Stimulated activated CD8-positive, alpha-beta memory T cell treated with anti-CD3 and anti-CD28 coated beads, Interleukin-7, amount 100 ng/mL, for 4 hours (primary cell): ENCODE data around the gene MYO5B.
"Not testable (repeated sequence)": the region's sequence is repeated elsewhere in the genome, so short reads cannot be mapped to it uniquely, and the experiment has no call there.

Experiments
- DNase-seq, 2 donors: peaks; one replicate each; pipeline ENCODE4 v3.0.0-alpha.2; 2020; ENCODE audit warnings: low read depth in 2 of 2

Gene MYO5B

DNA sequence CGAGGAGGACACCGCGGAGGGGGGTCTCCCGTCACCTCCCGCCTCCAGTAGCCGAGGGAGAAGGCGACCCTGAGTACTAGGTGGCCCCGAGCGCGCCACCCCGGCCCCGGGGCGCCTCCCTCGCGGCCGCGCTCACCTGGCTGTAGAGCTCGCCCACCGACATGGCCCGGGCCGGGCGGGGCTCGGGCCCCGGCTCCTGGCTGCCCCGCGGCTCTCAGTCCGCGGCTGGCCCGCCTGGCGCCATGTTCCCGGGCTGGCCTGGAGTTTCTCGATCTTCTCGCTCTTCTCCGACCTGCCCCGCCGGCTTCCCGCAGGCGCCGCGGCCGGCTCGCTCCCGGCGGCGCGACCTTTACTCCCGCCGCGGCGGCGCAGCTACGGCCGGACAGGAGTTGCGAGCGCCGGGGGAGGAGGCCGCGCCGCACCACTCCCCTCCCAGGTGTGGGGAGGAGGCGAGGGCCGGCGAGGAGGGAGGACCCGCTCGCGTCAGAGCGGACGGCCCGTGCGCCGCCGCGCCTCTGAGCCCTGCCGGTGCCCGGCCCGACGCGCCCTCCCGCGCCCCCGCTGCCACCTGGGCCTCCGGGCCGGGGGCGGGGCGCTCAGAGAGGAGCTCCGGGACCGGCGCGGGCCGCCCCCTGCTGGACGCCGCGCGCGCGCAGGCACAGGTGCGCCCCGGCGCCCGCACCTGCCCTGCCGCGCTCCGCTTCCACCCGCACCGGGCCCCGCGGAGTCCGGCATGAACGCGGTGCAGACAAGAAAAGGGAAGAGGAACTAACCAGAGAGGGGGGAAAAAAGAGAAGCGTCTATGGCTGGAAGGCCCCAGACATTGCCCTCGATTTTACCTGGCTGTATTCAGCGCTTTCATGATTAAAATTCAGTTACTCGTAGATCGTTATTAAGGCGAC is at the start of gene MYO5B:
TSS of gene MYO5B (minus strand) at position 517 of the 902 bp plus-strand sequence. CDS start at position 163, 354 bp downstream.
- peak in 1 of 2 donors; percentile 34 for DNase-seq

DNA sequence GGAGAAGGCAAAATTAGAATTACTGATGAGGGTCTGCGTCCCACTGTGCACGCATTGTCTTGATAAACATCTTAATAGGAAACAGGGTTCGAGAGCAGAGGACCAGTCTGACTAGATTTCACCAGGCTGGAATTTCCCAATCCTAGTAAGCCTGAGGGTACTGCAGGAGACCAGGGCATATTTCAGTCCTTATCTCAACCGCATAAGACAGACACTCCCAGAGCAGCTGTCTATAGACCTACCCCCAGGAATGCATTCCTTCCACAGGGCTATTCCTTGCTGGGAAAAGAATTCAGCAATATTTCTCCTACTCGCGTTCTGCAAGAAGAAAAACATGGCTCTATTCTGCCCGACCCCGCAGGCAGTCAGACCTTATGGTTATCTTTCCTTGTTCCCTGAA is 46.8 kb upstream of the MYO5B start:
- DNase-seq, result not testable (repeated sequence)

DNA sequence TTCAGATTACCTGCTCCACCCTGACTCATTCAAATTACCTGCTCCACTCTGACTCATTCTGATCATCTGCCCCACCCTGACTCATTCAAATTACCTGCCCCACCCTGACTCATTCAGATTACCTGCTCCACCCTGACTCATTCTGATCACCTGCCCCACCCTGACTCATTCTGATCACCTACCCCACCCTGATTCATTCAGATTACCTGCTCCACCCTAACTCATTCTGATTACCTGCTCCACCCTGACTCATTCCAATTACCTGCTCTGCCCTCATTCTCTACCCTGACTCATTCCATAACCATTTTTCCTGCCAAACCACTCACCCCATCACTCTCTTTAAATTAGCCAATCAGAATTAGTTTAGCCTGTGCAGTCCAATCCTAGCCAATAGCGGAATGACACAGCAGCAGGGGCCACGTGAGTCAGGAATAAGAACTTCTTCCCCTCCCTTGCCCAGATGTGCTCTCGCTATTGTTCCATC is 45.2 kb upstream of the MYO5B start:
- DNase-seq, result no peak

DNA sequence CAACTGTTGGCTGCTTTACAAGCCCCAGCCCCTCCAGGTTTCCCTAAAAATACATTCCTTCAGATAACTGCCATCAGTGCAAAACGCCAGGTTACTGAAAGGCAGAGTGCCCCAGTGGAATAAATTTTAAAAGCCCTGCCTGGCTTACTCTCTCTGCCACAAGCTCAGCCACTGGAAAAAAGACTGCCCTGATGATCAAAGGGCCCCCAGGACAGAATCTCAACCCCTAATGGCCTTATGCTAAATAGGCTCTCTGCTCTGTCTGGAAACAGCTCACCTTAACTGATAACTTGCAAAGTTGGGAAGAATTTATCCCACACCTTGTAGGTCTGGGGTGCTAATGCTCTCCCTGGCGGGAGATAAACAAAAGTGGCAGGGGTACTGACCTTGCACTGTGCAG is 37.5 kb upstream of the MYO5B start:
- DNase-seq, result no peak

DNA sequence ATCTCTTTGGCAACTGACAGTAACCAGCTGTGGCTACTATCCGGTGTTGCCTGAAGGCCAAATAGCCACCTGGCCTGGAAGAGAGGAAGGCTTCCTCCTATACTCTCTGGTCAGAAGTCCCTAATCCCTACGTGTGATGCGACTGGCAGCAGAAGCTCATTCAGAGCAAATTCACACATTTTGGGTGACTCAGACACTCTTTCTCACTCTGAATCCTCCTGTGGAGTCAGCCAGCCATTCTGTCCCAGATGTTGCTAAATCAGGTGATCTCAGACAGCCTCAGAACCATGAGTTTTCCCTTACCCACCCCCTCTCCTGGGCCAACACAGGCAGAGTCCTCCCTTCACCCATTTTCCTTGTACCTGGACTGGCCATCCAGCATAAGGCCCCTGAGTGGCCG is 36.7 kb upstream of the MYO5B start:
- no peak for DNase-seq

DNA sequence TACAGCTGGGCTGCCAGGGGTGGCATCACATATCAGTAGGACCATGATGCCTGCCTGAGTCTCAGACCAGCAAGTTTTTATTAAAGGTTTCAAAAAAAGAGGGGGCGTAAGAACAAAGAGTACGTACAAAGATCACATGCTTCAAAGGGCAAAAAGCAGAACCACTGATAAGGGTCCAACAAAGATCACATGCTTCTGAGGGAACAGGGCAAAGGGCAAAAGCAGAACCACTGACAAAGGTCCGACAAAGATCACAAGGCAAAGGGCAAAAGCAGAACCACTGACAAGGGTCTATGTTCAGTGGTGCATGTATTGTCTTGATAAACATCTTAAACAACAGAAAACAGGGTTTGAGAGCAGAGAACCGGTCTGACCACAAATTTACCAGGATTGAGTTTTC is 25.3 kb upstream of the MYO5B start:
- not testable (repeated sequence) for DNase-seq

DNA sequence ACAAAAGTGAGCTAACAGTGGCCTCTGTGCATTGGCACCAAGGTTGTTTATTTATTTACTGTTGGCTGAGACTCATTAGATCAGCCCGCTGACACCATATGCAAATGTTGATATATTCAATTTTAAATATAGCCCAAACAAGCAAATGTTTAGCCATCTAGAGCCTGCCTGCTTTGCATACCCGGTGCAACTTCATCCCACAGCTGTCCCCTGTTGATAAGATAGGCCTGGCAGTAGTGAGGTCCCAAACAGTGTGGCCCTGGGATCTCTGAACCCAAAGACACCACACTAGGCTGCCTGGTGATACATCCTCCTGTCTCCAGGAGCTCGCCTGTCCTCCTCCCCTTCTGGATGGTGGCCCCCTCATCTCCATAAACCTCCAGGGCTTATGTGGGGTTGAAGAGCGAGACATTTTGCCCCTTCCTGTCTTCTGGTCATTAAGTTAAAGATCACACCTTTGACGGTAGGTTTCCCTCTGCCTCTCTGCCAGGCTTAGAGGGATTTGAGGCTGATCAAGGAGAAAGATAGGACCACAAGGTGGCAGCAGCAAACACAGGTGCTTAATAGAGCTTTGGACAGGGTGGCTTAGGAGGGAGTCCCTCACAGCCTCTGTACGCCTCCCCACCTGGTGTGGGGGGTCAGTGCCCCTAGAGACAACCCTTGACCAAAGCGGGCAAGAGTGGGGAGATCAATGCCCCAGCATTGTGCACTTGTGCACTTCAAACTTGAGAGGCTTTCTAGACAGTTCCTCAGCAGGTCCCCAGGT is 23.7 kb upstream of the MYO5B start:
- no peak for DNase-seq

DNA sequence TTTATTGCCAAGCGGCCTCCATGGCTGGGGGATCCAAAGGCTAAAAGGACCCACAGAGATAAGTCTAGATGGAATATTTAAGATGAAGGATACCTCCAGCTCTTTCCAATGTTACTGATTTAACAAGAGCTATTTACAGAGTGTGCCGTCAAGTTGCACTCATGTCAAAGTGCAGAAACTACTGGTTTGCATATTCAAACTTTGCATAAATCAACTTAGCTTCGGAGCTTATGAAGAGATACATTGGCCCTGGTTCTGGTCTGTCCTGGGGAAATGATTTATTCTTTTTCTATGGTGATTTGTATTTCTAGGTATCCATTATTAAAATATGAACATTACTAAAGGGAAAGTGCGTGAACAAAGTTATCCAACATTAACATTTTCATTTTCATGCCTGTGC is 14.4 kb upstream of the MYO5B start:
- DNase-seq, result no peak

DNA sequence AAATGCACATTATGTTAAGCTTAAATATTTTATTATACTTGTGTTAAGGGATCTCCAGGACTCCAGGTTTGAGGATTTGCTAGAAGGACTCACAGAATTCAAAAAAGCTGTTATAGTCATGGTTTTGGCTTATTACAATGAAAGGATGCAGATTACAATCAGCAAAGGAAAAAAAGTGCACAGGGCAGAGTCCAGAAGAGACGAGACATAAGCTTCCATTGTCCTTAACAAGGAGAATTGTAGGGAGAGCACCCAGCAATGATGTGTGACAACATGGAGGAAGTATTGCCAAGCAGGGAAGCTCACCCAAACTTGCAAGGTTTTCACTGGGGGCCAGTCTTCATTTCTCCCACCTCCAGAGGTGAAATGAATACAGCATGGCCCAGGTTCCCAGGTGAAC is 12.8 kb upstream of the MYO5B start:
- DNase-seq, result no peak

DNA sequence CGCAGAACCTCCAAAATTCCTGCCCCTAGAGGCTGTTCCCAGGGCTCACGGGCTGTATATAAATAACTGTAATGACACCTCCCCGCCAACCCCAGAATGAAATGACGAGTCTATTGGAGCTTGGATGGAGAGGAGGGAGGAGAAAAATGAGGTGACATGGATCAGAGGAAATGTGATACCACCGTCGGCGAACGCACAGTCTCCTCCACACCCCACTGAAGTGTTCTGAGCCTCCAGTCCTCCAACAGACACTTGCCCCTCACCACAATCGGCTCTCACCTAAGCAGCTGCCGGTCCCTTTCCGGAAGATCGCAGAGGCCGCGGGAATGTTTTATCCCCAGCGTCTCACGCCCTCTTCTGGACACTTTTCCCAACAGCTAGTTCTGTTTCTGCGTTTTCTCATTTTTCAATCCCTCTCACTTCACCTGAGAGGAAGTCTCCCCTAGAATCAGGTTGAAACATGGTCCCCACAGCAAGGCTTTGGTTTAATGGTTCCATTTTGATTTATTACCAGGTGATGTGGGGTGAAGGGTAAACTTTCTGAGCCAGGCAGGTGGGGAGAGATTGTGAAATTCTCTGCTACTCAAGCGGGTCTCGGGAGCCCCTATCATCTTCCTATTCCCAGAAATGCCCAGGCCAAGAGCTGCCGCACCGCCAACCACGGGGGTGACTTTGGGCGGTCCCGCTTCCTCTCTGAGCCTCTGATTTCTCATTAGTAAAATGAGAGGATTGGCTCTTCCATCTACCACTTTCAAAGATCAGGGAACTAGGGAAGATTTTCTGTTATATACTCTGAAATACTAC is 9.1 kb upstream of the MYO5B start:
- no peak for DNase-seq

DNA sequence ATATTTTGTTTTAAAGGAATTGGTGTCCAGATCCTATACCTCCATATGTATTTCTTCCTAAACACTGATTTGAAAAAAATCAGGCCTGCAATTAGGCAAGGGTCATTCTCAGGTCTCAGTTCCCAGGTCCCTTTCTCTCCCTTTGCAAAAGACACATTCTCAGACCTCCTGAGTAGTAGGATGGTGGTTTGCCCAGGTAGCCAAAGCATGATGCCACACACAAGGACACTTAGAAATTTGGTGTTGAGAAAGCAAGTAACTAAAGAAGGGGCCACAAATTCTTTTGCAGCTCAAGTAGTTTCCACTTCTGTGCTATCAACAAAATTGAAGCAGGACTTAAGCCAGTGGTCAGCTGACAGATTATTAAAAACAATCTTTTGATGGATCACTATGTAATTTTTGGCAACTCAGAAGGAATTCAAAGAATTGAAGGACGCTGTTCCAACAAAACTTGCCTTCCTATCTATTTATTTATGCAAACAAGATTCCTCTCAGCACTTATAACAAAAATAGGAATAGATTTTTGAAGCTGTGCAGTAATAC is 6.6 kb upstream of the MYO5B start:
- no peak for DNase-seq

DNA sequence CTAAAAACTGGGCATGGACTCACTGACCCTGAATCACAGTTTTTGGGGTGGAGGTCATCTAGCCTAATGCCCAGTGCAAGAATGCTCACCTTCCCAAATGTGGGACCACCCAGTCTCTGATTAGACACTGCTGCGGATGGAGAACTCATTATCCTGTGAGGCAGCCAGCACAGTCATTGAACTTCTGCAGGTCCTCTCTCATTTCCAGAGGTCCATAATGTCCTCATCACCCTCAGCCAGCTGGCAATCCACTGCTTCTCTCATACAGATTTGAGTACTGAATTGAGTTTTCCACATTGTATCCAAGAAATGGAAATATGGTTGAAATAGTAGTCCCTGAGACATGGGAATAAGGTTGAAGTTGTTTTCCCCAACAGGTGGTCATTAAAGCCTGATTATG is 5.0 kb upstream of the MYO5B start:
- no peak for DNase-seq

DNA sequence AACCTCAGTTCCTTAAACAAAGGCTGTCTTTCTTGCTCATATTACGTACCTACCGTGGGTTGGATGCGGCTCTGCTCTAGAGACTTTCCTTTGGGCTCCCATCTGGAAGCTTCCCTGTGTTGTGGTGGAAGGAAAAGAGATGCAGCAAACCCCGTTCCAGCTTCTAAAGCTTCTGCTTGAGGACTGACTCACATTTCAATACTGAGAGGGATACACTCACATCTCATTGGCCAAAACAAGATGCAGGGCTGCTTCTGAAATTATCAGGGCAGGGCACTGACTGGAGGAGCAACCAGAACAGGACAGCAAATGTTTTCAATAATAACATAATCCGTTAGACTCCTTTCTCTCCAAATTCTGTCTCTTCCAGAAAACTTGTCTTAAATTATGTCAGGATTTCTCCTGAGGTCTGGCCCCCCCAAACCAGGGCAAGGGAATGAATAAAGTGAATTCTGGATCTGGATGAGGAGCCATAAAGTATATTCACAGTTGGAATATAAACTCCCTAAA is 4.5 kb upstream of the MYO5B start:
- DNase-seq, result no peak

DNA sequence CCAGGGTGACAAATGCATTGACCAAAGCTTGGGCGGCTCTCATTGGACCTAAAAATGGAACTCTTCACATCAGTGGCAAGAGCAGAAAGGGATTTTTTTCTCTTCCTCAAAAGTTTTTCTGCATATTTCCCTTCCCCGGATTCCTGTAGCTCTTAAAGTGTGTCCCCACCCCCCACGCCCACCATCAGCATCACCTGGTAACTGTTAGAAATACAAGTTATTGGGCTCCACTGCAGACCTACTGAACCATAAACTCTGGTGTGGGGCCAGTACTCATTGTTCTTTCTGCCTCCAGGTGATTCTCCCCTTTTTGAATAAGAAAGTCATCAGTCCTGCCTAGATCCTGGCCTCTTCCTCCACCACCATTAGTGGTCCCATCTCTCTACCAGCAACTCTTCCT is 1.3 kb upstream of the MYO5B start:
- no peak for DNase-seq

DNA sequence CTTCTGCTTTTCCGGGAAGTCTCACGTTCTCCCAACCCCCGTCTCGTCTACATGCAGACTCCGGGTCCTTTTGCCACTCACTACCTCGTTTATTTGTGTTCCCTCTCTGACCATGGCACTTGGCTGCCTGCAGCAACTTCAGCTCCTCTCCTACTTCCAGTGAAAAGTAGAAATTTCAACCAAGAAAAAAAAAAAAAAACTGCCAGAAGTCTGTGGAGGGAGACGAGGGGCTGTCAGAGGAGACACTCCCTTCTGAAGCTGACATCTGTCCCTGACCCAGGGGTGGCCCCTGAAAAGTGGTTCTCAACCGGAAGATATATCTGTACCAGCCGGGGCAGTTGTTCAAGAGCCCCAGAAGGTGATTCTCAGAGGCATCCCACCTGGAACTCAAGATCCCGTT is 742 bp upstream of the MYO5B start:
- DNase-seq, result no peak

DNA sequence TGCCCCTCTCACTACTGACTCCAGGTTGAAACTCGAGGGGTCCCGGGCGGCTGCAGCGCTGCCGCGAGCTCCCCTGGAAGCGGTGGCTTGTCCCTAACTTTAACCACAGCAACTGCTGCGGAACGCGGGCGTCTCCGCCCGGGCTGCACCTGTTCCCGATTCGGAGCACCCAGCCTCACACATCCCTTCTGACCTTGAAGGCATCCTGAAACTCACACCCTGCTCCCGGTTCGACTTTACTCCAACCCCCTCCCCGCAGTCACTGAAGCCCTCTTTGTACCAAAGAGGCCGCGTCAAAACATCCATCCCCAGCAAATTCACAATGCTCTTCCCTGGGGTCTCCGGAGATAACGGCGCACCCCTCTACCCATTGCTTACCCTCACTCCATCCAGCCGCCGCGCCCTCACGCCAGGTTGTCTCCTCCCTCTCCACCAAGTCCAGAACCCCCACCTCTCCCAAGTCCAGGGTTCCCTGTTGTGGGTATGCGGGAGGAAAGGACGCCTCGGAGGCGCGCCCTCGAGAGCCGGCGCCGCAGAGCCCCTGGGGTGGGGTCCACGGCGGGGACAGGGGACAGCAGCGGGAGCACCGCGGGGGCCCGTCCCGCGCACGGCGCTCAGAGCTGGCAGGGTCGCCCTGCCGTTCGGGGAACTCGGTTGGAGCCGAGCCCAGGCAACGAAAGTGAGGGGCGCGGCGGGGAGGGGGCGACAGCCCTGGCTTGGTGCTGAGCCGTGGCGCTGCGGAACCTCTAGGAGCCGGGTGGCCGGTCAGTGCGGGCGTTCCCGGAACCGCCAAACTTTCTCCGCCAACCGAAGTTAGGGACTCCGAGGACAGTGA is 934 bp downstream of the MYO5B start:
- DNase-seq, result no peak

DNA sequence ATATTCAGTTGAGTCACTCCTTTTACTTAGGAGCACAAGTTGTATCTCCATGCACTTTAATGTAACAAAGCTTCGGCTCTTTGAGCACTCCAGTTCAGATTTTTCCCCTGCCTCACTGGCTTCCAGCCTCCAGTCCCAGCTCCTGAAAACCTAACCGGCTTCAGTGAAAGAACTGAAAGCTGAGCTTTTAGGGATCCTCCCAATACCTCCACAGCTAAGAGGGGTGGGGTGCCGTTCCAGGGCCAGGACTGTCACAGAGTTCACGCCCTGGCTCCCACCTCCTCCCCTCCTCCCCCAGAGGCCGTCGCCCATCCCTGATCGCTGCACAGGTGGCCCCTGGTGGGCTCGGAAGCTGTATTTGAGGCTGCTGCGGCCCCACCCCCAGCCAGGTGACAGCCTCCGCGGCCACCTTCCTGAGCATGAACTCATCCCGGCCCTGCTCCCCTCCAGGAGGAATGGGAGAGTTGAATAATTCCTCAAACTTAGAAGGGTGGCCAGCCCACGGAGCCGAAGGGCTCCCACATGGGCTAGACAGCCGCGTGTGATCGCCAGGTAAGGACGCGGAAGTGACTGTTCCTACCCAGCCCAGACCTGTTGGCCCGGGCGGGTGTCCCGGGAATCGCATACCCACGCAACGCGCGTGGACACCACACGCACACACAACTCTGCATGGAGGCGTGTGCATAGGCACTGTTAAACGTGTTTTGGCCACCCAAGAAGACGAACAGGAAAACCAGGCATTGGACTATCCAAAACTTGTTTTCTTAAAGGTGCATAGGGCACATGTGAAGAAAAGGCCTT is 1.8 kb downstream of the MYO5B start:
- DNase-seq, result no peak

DNA sequence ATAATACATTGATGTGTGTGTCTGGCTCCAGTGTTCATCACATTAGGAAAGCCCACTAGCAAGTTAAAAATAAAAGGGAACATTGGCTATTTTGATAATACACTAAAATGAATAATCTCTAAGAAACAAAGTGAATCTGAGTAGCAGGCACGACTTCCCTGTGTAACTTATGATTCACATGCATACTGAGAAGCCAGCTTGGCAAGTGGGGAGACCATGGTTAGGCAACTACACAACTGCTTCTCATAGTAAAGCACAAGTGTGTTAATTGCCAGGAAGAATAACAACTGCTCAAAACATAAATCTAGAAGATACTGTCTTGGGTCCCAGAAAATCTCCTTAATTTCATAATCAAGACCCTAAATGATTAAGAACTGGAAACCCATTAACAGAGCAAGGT is 4.0 kb downstream of the MYO5B start:
- DNase-seq, result no peak

DNA sequence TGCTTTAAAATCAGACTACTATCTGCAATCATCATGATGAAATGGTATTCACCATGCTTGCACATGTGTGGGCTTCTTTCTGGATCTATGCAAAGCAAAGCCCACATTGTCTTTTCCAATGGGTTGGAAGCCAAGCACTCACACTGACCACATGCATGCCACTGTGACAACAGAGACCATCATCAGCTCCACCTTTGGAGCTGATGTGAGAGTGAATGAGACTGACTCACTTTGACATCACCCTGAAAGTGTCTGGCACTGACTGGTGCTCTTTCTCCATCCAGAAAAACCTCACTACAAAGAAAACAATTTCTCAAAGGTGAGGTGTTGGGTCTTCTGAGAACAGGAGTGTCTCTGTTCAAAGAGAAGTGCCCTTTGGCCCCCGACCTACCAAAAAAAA is 4.7 kb downstream of the MYO5B start:
- DNase-seq, result no peak

DNA sequence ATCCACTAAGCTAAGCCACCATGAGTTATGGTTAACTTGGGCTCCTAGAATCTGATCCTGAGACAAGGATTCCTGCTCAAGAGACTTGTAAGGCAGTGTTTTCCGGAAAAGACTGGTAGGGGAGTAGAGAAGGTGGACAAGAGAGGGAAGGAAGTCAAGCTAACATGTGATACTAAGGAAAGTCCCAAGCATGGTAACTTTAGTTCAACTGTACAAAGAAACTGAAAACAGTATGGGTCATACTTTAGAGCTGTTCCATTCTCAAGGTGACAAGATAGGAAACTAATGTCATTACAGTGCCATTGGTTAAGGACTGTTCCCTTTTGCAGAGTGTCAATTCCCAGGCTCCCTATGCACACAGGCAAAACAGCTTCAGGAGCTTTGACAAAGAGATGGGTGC is 5.8 kb downstream of the MYO5B start:
- no peak for DNase-seq
